HG03103 (cell line): ENCODE results near the gene CPLANE1.

ENCODE experiments used
- ATAC-seq: cut with Tn5 transposase; IDR thresholded peaks from one replicate; pipeline ENCODE4 v1.9.1; 2021; ENCODE audit warnings: low read depth; ENCODE audit not compliant: unreplicated experiment

CPLANE1 gene

DNA sequence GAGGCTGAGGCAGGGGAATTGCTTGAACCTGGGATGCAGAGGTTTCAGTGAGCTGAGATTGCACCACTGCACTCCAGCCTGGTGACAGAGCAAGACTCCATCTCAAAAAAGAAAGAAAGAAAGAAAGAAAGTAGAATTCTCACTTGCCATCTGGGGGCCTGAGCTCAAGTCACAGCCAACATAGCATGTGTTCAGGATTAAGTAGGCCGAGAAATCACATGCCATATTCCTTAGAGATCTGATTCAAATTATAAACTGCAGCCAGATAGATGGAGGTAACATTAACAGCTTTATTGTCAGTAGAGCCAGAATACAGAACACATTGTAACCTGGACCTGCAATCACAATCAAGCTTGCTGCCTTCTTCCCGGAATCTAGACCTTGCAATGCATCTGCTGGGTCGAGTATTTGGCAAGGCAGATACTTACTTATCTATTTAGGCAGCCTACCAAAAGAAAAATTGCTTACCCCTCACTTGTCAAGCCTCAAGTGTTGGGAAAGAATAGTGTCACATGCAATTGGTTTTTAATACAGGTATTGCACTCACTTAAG lies 173.7 kb downstream of the CPLANE1 start:
- ATAC-seq, result no peak

GRCh38 chr5:37071901-37072581 lies 177.1 kb downstream of the CPLANE1 start:
- no peak for ATAC-seq

- no peak for ATAC-seq
Observed at GRCh38 chr5:37071487-37071886, 177.7 kb downstream of the CPLANE1 start.

GRCh38 chr5:37064442-37064841 lies 184.7 kb downstream of the CPLANE1 start:
- no peak for ATAC-seq

DNA sequence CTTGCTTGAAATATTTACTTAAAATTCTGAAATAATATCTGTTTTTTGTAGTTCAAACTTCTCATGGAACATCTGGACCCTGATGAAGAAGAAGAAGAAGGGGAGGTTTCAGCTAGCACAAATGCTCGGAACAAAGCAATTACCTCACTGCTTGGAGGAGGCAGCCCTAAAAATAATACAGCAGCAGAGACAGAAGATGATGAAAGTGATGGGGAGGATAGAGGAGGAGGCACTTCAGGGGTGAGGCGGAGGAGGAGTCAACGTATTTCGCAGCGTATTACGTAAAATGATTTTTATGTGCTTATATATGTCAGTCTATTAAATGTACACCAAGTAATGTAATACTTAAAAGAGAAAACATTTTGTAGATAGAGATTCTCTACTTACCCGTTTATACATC lies 185.4 kb downstream of the CPLANE1 start:
- ATAC-seq, result no peak

- no peak for ATAC-seq
Observed at GRCh38 chr5:37060030-37060429, 189.1 kb downstream of the CPLANE1 start.

GRCh38 chr5:37056762-37057161 lies 192.4 kb downstream of the CPLANE1 start:
- no peak for ATAC-seq
